ENCODE data around the gene SSU72.

- TF ChIP-seq, protein P1, sequence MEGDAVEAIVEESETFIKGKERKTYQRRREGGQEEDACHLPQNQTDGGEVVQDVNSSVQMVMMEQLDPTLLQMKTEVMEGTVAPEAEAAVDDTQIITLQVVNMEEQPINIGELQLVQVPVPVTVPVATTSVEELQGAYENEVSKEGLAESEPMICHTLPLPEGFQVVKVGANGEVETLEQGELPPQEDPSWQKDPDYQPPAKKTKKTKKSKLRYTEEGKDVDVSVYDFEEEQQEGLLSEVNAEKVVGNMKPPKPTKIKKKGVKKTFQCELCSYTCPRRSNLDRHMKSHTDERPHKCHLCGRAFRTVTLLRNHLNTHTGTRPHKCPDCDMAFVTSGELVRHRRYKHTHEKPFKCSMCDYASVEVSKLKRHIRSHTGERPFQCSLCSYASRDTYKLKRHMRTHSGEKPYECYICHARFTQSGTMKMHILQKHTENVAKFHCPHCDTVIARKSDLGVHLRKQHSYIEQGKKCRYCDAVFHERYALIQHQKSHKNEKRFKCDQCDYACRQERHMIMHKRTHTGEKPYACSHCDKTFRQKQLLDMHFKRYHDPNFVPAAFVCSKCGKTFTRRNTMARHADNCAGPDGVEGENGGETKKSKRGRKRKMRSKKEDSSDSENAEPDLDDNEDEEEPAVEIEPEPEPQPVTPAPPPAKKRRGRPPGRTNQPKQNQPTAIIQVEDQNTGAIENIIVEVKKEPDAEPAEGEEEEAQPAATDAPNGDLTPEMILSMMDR (IDR thresholded peaks at IDR 0.05; ENCODE audit: poor library complexity, severe bottlenecking): no peak
- TF ChIP-seq POLR2AphosphoS5 (IDR thresholded peaks at IDR 0.05) (no peak), EZH2 (IDR thresholded peaks at IDR 0.05; ENCODE audit: borderline replicate concordance, insufficient read depth, low read length, poor library complexity, severe bottlenecking) (no peak), EP300 (conservative IDR thresholded peaks at IDR 0.05; ENCODE audit: poor library complexity, severe bottlenecking) (no peak), RAD21 (conservative IDR thresholded peaks at IDR 0.05) (no peak), MXI1 (conservative IDR thresholded peaks at IDR 0.05; ENCODE audit: poor library complexity, severe bottlenecking) (no peak), SMC3 (conservative IDR thresholded peaks at IDR 0.05; ENCODE audit: poor library complexity) (no peak), TAF1 (IDR thresholded peaks at IDR 0.05; ENCODE audit: low read depth) (no peak), REST (IDR thresholded peaks at IDR 0.05; ENCODE audit: borderline replicate concordance) (no peak)
Observed at GRCh38 chr1:1551524-1552262, 23.0 kb downstream of the SSU72 start.

Data from neural cell (in vitro differentiated cells).